ENCODE data around the gene GRHPR.

GRHPR gene

GRCh38 chr9:37468620-37469019, 46.1 kb downstream of the GRHPR start:
- ChIA-PET POLR2A (no interaction called here), CTCF (no interaction called here)

DNA sequence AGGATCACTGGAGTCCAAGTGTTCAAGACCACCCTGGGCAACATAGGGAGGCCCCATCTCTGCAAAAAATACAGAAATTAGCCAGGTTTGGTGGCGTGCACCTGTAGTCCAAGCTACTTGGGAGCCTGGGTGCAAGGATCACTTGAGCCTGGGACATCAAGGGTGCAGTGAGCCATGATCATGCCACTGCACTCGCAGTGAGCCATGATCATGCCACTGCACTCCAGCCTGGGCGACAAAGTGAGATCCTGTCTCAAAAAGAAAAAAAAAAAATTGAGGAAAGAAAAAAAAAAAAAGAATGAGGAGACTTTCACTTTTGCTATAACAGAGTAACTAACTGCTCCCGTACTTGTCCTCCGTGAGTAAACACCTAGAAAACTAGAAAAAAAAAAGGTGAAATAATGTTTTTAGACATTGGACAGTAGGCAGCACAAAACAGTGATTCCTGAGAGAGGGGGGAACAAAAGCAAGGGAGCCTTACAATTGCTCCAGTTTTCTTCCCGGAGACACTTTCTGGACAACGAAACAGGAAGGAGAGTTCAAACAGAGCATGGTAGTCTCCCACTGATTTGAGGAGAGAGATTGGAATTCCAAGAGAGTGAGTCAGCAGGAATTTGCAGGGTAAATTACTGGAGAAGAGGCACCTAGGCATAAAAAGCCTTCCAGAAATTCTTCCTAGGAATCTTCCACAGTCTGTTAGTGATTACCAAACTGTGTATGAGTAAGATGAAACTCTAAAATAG, 49.6 kb downstream of the GRHPR start:
- Histone ChIP-seq H3K9me3 (ENCODE audit: control insufficient read depth, insufficient read depth, low read depth, low read length) (no peaks in the 10 kb centered on the region), H3K4me3 (ENCODE audit: low read depth, low read length) (peak overlapping the region; percentile 26), H3K27ac (ENCODE audit: extremely low read depth, low read depth, low read length) (no peak overlapping the region; the same call in 1 of the 2 replicates), H3K36me3 (ENCODE audit: control insufficient read depth in 2 of 2, insufficient read depth in 1 of 2, low read length in 2 of 2) (no peaks in the 10 kb centered on the region), H3K4me1 (ENCODE audit: control insufficient read depth, insufficient read depth, low read length) (no peaks in the 10 kb centered on the region)
- ChIA-PET CTCF (no interaction called here), POLR2A (interaction anchor here (0.6 to 1.5 kb wide), 2 partner anchors 121 to 1142 kb away, joined by 3 to 8 read pairs; no protein-coding TSS in a partner anchor)
- TF ChIP-seq HOXA7 (CRISPR knock-in tag; IDR thresholded peaks at IDR 0.05; ENCODE audit: borderline replicate concordance) (no peak), SETDB1 (IDR thresholded peaks at IDR 0.05; ENCODE audit: insufficient read length, low read length) (no peak), ZNF791 (tag by site-specific recombination; IDR thresholded peaks at IDR 0.05) (no peak), ZFP3 (tag by site-specific recombination; IDR thresholded peaks at IDR 0.05; ENCODE audit: low read depth) (no peak), PRDM4 (tag by site-specific recombination; IDR thresholded peaks at IDR 0.05) (no peak), ZNF121 (tag by site-specific recombination; IDR thresholded peaks at IDR 0.05) (no peak), ZBTB17 (tag by site-specific recombination; IDR thresholded peaks at IDR 0.05) (peak; percentile 63), ZNF350 (tag by site-specific recombination; IDR thresholded peaks at IDR 0.05) (no peak), ZNF701 (tag by site-specific recombination; IDR thresholded peaks at IDR 0.05) (no peak), GLIS1 (tag by site-specific recombination; IDR thresholded peaks at IDR 0.05) (peak; percentile 44; the same call in 1 of the 2 replicates), ZNF768 (tag by site-specific recombination; IDR thresholded peaks at IDR 0.05) (no peak), ZIC2 (tag by site-specific recombination; IDR thresholded peaks at IDR 0.05) (0 out of 2 replicates have a peak, but pooled peaks have one; percentile 15), ZNF658 (tag by site-specific recombination; IDR thresholded peaks at IDR 0.05) (no peak), ZNF202 (tag by site-specific recombination; IDR thresholded peaks at IDR 0.05; ENCODE audit: borderline replicate concordance) (no peak), AEBP2 (tag by site-specific recombination; IDR thresholded peaks at IDR 0.05; ENCODE audit: borderline replicate concordance) (no peak), ZFP69B (tag by site-specific recombination; IDR thresholded peaks at IDR 0.05) (no peak), SCRT1 (tag by site-specific recombination; IDR thresholded peaks at IDR 0.05; ENCODE audit: borderline replicate concordance) (no peak), ZSCAN16 (tag by site-specific recombination; IDR thresholded peaks at IDR 0.05) (no peak)
- TF ChIP-seq, protein P1, sequence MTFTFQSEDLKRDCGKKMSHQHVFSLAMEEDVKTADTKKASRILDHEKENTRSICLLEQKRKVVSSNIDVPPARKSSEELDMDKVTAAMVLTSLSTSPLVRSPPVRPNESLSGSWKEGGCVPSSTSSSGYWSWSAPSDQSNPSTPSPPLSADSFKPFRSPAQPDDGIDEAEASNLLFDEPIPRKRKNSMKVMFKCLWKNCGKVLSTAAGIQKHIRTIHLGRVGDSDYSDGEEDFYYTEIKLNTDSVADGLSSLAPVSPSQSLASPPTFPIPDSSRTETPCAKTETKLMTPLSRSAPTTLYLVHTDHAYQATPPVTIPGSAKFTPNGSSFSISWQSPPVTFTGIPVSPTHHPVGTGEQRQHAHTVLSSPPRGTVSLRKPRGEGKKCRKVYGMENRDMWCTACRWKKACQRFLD (tag by site-specific recombination; IDR thresholded peaks at IDR 0.05), result no peak
- TF ChIP-seq, protein P2, sequence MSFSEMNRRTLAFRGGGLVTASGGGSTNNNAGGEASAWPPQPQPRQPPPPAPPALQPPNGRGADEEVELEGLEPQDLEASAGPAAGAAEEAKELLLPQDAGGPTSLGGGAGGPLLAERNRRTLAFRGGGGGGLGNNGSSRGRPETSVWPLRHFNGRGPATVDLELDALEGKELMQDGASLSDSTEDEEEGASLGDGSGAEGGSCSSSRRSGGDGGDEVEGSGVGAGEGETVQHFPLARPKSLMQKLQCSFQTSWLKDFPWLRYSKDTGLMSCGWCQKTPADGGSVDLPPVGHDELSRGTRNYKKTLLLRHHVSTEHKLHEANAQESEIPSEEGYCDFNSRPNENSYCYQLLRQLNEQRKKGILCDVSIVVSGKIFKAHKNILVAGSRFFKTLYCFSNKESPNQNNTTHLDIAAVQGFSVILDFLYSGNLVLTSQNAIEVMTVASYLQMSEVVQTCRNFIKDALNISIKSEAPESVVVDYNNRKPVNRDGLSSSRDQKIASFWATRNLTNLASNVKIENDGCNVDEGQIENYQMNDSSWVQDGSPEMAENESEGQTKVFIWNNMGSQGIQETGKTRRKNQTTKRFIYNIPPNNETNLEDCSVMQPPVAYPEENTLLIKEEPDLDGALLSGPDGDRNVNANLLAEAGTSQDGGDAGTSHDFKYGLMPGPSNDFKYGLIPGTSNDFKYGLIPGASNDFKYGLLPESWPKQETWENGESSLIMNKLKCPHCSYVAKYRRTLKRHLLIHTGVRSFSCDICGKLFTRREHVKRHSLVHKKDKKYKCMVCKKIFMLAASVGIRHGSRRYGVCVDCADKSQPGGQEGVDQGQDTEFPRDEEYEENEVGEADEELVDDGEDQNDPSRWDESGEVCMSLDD (tag by site-specific recombination; IDR thresholded peaks at IDR 0.05), result no peak
- TF ChIP-seq, protein P3, sequence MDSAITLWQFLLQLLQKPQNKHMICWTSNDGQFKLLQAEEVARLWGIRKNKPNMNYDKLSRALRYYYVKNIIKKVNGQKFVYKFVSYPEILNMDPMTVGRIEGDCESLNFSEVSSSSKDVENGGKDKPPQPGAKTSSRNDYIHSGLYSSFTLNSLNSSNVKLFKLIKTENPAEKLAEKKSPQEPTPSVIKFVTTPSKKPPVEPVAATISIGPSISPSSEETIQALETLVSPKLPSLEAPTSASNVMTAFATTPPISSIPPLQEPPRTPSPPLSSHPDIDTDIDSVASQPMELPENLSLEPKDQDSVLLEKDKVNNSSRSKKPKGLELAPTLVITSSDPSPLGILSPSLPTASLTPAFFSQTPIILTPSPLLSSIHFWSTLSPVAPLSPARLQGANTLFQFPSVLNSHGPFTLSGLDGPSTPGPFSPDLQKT (IDR thresholded peaks at IDR 0.05; ENCODE audit: borderline replicate concordance, low read depth, low read length), result no peak
- TF ChIP-seq, protein P4, sequence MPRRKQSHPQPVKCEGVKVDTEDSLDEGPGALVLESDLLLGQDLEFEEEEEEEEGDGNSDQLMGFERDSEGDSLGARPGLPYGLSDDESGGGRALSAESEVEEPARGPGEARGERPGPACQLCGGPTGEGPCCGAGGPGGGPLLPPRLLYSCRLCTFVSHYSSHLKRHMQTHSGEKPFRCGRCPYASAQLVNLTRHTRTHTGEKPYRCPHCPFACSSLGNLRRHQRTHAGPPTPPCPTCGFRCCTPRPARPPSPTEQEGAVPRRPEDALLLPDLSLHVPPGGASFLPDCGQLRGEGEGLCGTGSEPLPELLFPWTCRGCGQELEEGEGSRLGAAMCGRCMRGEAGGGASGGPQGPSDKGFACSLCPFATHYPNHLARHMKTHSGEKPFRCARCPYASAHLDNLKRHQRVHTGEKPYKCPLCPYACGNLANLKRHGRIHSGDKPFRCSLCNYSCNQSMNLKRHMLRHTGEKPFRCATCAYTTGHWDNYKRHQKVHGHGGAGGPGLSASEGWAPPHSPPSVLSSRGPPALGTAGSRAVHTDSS (tag by site-specific recombination; IDR thresholded peaks at IDR 0.05), result no peak

More at GRCh38 chr9:37468620-37469019, 46.1 kb downstream of the GRHPR start:
- no peak overlapping the region for H3K4me3 ChIP-seq (ENCODE audit: low read depth, low read length)
- H3K27ac ChIP-seq (ENCODE audit: extremely low read depth, low read depth, low read length), result no peak overlapping the region
- H3K36me3 ChIP-seq (ENCODE audit: control insufficient read depth in 2 of 2, insufficient read depth in 1 of 2, low read length in 2 of 2), result no peaks in the 10 kb centered on the region
- no peaks in the 10 kb centered on the region for H3K4me1 ChIP-seq (ENCODE audit: control insufficient read depth, insufficient read depth, low read length)
- no peaks in the 10 kb centered on the region for H3K9me3 ChIP-seq (ENCODE audit: control insufficient read depth, insufficient read depth, low read depth, low read length)
- no peak for TF ChIP-seq EGR2 (tag by site-specific recombination; IDR thresholded peaks at IDR 0.05; ENCODE audit: low read depth)
- TF ChIP-seq ZNF514 (tag by site-specific recombination; IDR thresholded peaks at IDR 0.05), result no peak
- TF ChIP-seq ZNF394 (tag by site-specific recombination; IDR thresholded peaks at IDR 0.05; ENCODE audit: borderline replicate concordance), result no peak
- no peak for TF ChIP-seq OSR2 (tag by site-specific recombination; IDR thresholded peaks at IDR 0.05)
